Caco-2 (cell line): Measurements from ENCODE around the gene TNS1. TPM values are rescaled to one million over a fixed set of nuclear protein-coding genes. Genes with fewer than 3 reads are reported as not detected.

ENCODE experiments used
- BruUV-seq: library from RNA; stranded (reverse); fragments of 400-500 nt; replicated peaks from 2 replicates; lab custom pipeline; 2021; lab: Mats Ljungman, UMichigan
- CTCF ChIA-PET: fragments of 300-600 bp; sonication (Branson Sonifier 250); formaldehyde crosslinking; loops from one replicate; lab custom pipeline; 2022; ENCODE audit warnings: antibody characterized with exemption; lab: Charles Lee
- POLR2A ChIA-PET: fragments of 300-600 bp; sonication (Branson Sonifier 250); formaldehyde crosslinking; loops from one replicate; lab custom pipeline; 2022; ENCODE audit warnings: antibody characterized with exemption; lab: Charles Lee
- DNase-seq, 2 experiments: peaks; one replicate each; pipeline versions ENCODE4 v3.0.0 to v3.0.0-alpha.2; 2020 to 2022
- H3K27me3 ChIP-seq: replicated peaks from 2 replicates; pipeline ENCODE4 v1.6.0; 2011; ENCODE audit warnings: low read length; ENCODE audit not compliant: control insufficient read depth, insufficient read depth
- H3K36me3 ChIP-seq: 2 replicates; pipeline ENCODE4 v1.5.1; 2011; ENCODE audit warnings: low read length; ENCODE audit not compliant: control insufficient read depth, insufficient read depth
- H3K4me1 ChIP-seq: fragments of 250-450 bp; sonication (Bioruptor Pico); 2 replicates; pipeline ENCODE4 v1.5.1; 2020; ENCODE audit warnings: mild to moderate bottlenecking
- H3K4me3 ChIP-seq: 2 replicates; pipeline ENCODE4 v1.5.1; 2011; ENCODE audit warnings: low read depth, mild to moderate bottlenecking, control low read depth, low read length
- H3K9me3 ChIP-seq: fragments of 250-450 bp; sonication (Bioruptor Pico); 2 replicates; pipeline ENCODE4 v1.5.1; 2020; ENCODE audit warnings: mild to moderate bottlenecking, moderate library complexity
- H3K27ac Mint-ChIP-seq: one replicate; pipeline ENCODE4 v1.8.0; 2022; ENCODE audit warnings: mixed read lengths; ENCODE audit not compliant: unreplicated experiment
- H3K27me3 Mint-ChIP-seq: one replicate; pipeline ENCODE4 v1.8.0; 2022; ENCODE audit warnings: mixed read lengths; ENCODE audit not compliant: insufficient read depth, unreplicated experiment
- H3K36me3 Mint-ChIP-seq: one replicate; pipeline ENCODE4 v1.8.0; 2022; ENCODE audit warnings: mild to moderate bottlenecking, mixed read lengths; ENCODE audit not compliant: insufficient read depth, unreplicated experiment
- H3K4me1 Mint-ChIP-seq: one replicate; pipeline ENCODE4 v1.8.0; 2022; ENCODE audit warnings: low read depth, mixed read lengths; ENCODE audit not compliant: unreplicated experiment
- H3K4me3 Mint-ChIP-seq: one replicate; pipeline ENCODE4 v1.8.0; 2022; ENCODE audit warnings: mild to moderate bottlenecking, moderate library complexity, mixed read lengths; ENCODE audit not compliant: unreplicated experiment
- H3K9me3 Mint-ChIP-seq: one replicate; pipeline ENCODE4 v1.8.0; 2022; ENCODE audit warnings: mixed read lengths; ENCODE audit not compliant: unreplicated experiment
- intact Hi-C: fragments of 100-400 bp; cut with micrococcal nuclease; formaldehyde crosslinking; loops from one replicate; pipeline ENCODE4 v1.10.0; 2022; ENCODE audit not compliant: unreplicated experiment
- total RNA-seq: library from RNA; stranded (reverse); gene quantifications from 2 replicates; pipeline ENCODE4 v1.2.3, GENCODE V29; 2022
- TF ChIP-seq, protein P1 (sequence below), 2 experiments: fragments of 200-600 bp in 1 of 2; IDR thresholded peaks; 1 replicate in 1 of 2; 2 replicates in 1 of 2; pipeline versions ENCODE4 v1.5.1 to v1.8.0; 2011 to 2022; ENCODE audit warnings: antibody characterized with exemption in 1 of 2, control low read depth in 1 of 2, inconsistent platforms in 1 of 2, low read depth in 1 of 2, low read length in 1 of 2, mild to moderate bottlenecking in 1 of 2, moderate library complexity in 1 of 2; ENCODE audit not compliant: insufficient read depth in 1 of 2, severe bottlenecking in 1 of 2, unreplicated experiment in 1 of 2

The TNS1 gene
- total RNA-seq, 1 experiment from 2014 or later = 16.1 TPM

- H3K36me3 Mint-ChIP-seq = no peaks in the 10 kb centered on the region
- H3K4me1 Mint-ChIP-seq = no peaks in the 10 kb centered on the region
- Histone ChIP-seq H3K4me1 (no peaks in the 10 kb centered on the region), H3K27me3 (no peaks in the 10 kb centered on the region), H3K4me3 (no peak overlapping the region), H3K36me3 (no peaks in the 10 kb centered on the region), H3K9me3 (no peaks in the 10 kb centered on the region)
- ChIA-PET POLR2A (no interaction called here), CTCF (interaction anchor here (0.7 kb wide), 1 partner anchor 48 kb away, joined by 3 read pairs; no protein-coding TSS in a partner anchor)
- H3K27me3 Mint-ChIP-seq = no peaks in the 10 kb centered on the region
- no peak for DNase-seq
- no peak overlapping the region for H3K4me3 Mint-ChIP-seq
- BruUV-seq = no TSS peak
- intact Hi-C loops = no loop called here
- TF ChIP-seq, protein P1, sequence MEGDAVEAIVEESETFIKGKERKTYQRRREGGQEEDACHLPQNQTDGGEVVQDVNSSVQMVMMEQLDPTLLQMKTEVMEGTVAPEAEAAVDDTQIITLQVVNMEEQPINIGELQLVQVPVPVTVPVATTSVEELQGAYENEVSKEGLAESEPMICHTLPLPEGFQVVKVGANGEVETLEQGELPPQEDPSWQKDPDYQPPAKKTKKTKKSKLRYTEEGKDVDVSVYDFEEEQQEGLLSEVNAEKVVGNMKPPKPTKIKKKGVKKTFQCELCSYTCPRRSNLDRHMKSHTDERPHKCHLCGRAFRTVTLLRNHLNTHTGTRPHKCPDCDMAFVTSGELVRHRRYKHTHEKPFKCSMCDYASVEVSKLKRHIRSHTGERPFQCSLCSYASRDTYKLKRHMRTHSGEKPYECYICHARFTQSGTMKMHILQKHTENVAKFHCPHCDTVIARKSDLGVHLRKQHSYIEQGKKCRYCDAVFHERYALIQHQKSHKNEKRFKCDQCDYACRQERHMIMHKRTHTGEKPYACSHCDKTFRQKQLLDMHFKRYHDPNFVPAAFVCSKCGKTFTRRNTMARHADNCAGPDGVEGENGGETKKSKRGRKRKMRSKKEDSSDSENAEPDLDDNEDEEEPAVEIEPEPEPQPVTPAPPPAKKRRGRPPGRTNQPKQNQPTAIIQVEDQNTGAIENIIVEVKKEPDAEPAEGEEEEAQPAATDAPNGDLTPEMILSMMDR (IDR thresholded peaks at IDR 0.05; ENCODE audit: insufficient read depth in 1 of 2, low read depth in 1 of 2, low read length in 1 of 2, severe bottlenecking in 1 of 2, unreplicated experiment in 1 of 2) = no peak
- H3K27ac Mint-ChIP-seq = no peak overlapping the region
- no peaks in the 10 kb centered on the region for H3K9me3 Mint-ChIP-seq
Measured at GRCh38 chr2:217998926-217999594, 3.7 kb downstream of the TNS1 start.

DNA sequence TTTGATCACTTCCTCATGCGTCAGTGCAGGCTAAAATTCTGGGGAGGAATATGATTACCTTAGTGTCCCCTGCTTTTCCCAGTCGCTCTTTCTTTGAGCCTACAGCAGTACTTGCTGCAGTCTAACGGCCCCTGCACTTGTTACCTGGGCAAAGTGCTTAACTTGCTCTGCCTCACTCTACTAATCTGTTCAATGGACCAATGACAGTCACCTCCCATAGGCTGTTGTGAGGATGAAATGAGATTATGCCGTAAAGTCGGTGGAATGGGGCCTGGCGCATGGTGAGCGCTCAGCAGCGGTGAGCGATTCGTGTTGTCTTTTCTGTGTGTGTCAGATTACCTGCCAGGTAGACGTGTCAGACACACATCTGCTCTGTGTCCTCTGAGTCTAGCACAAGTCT is 5.3 kb downstream of the TNS1 start:
- Mint-ChIP-seq H3K9me3 (no peaks in the 10 kb centered on the region), H3K4me1 (no peaks in the 10 kb centered on the region), H3K36me3 (no peaks in the 10 kb centered on the region), H3K27me3 (no peaks in the 10 kb centered on the region), H3K27ac (no peak overlapping the region), H3K4me3 (no peak overlapping the region)
- ChIA-PET POLR2A (no interaction called here), CTCF (interaction anchor here (0.5 kb wide), 1 partner anchor 58 kb away, joined by 3 read pairs; no protein-coding TSS in a partner anchor)
- intact Hi-C loops = no loop called here
- DNase-seq = no peak
- H3K4me1 ChIP-seq = no peaks in the 10 kb centered on the region
- no peaks in the 10 kb centered on the region for H3K36me3 ChIP-seq
- H3K27me3 ChIP-seq = no peaks in the 10 kb centered on the region
- no peaks in the 10 kb centered on the region for H3K9me3 ChIP-seq
- BruUV-seq = no TSS peak
- no peak overlapping the region for H3K4me3 ChIP-seq
- TF ChIP-seq, protein P1 (IDR thresholded peaks at IDR 0.05; ENCODE audit: insufficient read depth in 1 of 2, low read depth in 1 of 2, low read length in 1 of 2, severe bottlenecking in 1 of 2, unreplicated experiment in 1 of 2) = no peak

- Histone ChIP-seq H3K27me3 (no peaks in the 10 kb centered on the region), H3K4me3 (no peak overlapping the region), H3K9me3 (no peaks in the 10 kb centered on the region), H3K36me3 (no peaks in the 10 kb centered on the region), H3K4me1 (no peaks in the 10 kb centered on the region)
- intact Hi-C loops = no loop called here
- Mint-ChIP-seq H3K27me3 (no peaks in the 10 kb centered on the region), H3K9me3 (no peaks in the 10 kb centered on the region), H3K27ac (no peak overlapping the region), H3K36me3 (no peaks in the 10 kb centered on the region), H3K4me1 (no peaks in the 10 kb centered on the region), H3K4me3 (no peak overlapping the region)
- no peak for DNase-seq
- CTCF ChIA-PET = interaction anchor here (0.7 to 1.8 kb wide), 3 partner anchors 14 to 211 kb away, joined by 3 to 6 read pairs (median 3); no protein-coding TSS in a partner anchor
- BruUV-seq = no TSS peak
- POLR2A ChIA-PET = no interaction called here
- TF ChIP-seq, protein P1 (IDR thresholded peaks at IDR 0.05; ENCODE audit: insufficient read depth in 1 of 2, low read depth in 1 of 2, low read length in 1 of 2, severe bottlenecking in 1 of 2, unreplicated experiment in 1 of 2) = no peak
Measured at GRCh38 chr2:217996361-217996760, 6.4 kb downstream of the TNS1 start.
